Thyroid gland (tissue), 4 donors: ENCODE measurements around the gene IPO9. TPM values are rescaled to one million over a fixed set of nuclear protein-coding genes. Genes with fewer than 3 reads are reported as not detected.

Source experiments
- DNase-seq, 2 donors: peaks; one replicate each; pipeline ENCODE4 v3.0.0-alpha.2; 2019
- H3K27ac ChIP-seq, 3 donors: fragments of 200-600 bp; sonication (generic); 1 replicate in 2 of 3; 2 replicates in 1 of 3; pipeline ENCODE4 v1.5.1; 2016 to 2019; ENCODE audit warnings: mild to moderate bottlenecking in 1 of 3, moderate library complexity in 1 of 3
- H3K27me3 ChIP-seq: fragments of 200-600 bp; sonication (generic); one replicate; pipeline ENCODE4 v1.5.1; 2019
- H3K36me3 ChIP-seq, 2 donors: fragments of 200-600 bp; sonication (generic); one replicate each; pipeline ENCODE4 v1.5.1; 2016 to 2019
- H3K4me1 ChIP-seq, 2 donors: fragments of 200-600 bp; sonication (generic); one replicate each; pipeline ENCODE4 v1.5.1; 2017 to 2019
- H3K4me3 ChIP-seq, 3 donors: fragments of 200-600 bp; sonication (generic); replicated peaks in 1 of 3; 1 replicate in 2 of 3; 2 replicates in 1 of 3; pipeline ENCODE4 v1.5.1; 2016; ENCODE audit warnings: mild to moderate bottlenecking in 1 of 3
- H3K9me3 ChIP-seq: fragments of 200-600 bp; sonication (generic); one replicate; pipeline ENCODE4 v1.5.1; 2017
- CTCF ChIP-seq, 6 experiments: fragments of 200-600 bp in 3 of 6; fragments of 450-650 bp in 3 of 6; sonication (generic) in 3 of 6; IDR thresholded peaks; one replicate each; pipeline ENCODE4 v1.5.1; 2016 to 2019; ENCODE audit warnings: antibody characterized with exemption in 6 of 6, mild to moderate bottlenecking in 2 of 6, inconsistent platforms in 1 of 6, moderate library complexity in 1 of 6
- POLR2A ChIP-seq, 2 donors: fragments of 450-650 bp; IDR thresholded peaks; one replicate each; pipeline ENCODE4 v1.6.1; 2017; ENCODE audit warnings: antibody characterized with exemption in 2 of 2, mild to moderate bottlenecking in 2 of 2, moderate library complexity in 1 of 2
- WGBS, 2 donors: methylation state at CpG; one replicate each; pipeline ENCODE4 v1.1.5; 2017; 5-methylcytosine and 5-hydroxymethylcytosine counted together
- intact Hi-C: fragments of 100-400 bp; cut with DNase I; formaldehyde crosslinking; loops from one replicate; pipeline ENCODE4 v1.15.1; 2023
- total RNA-seq, 4 donors: library from RNA; depleted of rRNA; stranded (reverse); fragments of >200 nt; gene quantifications; one replicate each; pipeline ENCODE4 v1.2.3, GENCODE V29; 2016

The IPO9 gene
- total RNA-seq, 4 donors from 2014 or later, result 28.4 to 42.1 (median 36.7) TPM

DNA sequence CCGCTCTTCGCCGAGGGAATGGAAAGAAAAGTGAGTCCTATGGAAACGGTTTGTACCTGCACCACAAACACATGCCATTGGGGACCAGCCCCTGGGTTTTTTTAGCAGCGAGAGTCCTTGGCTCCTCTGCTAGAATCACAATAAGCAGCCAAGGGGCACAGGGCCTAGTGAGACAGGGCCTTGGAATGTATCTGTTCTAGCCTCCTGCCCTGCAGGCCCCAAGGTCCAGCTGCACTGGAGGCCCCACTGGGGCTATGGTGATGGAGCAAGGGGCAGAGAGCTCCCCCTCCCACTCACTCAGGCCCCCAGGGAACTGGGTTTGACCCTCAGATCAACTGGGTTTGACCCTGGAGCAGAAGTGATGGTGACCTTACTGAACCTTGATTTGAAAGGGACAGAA, 74.2 kb downstream of the IPO9 start:
- intact Hi-C loops, result no loop called here
- H3K4me3 ChIP-seq, result no peak overlapping the region
- H3K27ac ChIP-seq, result peak overlapping the region; percentile 88 to 98 (median 96)
- TF ChIP-seq CTCF (IDR thresholded peaks at IDR 0.05), result no peak
- TF ChIP-seq POLR2A (IDR thresholded peaks at IDR 0.05), result peak in 1 of 2 donors; percentile 48
- no peaks in the 10 kb centered on the region for H3K27me3 ChIP-seq
- peak; percentile 84 to 85 for DNase-seq
- peaks cover 73 to 88% of the 10 kb centered on the region in 2 donors for H3K4me1 ChIP-seq
- no peaks in the 10 kb centered on the region for H3K9me3 ChIP-seq
- 23 to 31% methylated on average over 5 of the region's 5 CpGs for WGBS, 2 donors
- no peaks in the 10 kb centered on the region for H3K36me3 ChIP-seq

GRCh38 chr1:201904579-201904978, 75.6 kb downstream of the IPO9 start:
- 24 to 28% methylated on average over 6 of the region's 6 CpGs for whole genome bisulfite sequencing, 2 donors
- Histone ChIP-seq H3K9me3 (no peaks in the 10 kb centered on the region), H3K27me3 (no peaks in the 10 kb centered on the region), H3K4me1 (peaks cover 65 to 81% of the 10 kb centered on the region in 2 donors), H3K27ac (peak overlapping the region; percentile 88 to 98 (median 96)), H3K36me3 (no peaks in the 10 kb centered on the region), H3K4me3 (no peak overlapping the region)
- TF ChIP-seq POLR2A (IDR thresholded peaks at IDR 0.05), result peak in 1 of 2 donors; percentile 91
- TF ChIP-seq CTCF (IDR thresholded peaks at IDR 0.05), result no peak
- peak; percentile 79 to 85 for DNase-seq
- intact Hi-C loops, result no loop called here

DNA sequence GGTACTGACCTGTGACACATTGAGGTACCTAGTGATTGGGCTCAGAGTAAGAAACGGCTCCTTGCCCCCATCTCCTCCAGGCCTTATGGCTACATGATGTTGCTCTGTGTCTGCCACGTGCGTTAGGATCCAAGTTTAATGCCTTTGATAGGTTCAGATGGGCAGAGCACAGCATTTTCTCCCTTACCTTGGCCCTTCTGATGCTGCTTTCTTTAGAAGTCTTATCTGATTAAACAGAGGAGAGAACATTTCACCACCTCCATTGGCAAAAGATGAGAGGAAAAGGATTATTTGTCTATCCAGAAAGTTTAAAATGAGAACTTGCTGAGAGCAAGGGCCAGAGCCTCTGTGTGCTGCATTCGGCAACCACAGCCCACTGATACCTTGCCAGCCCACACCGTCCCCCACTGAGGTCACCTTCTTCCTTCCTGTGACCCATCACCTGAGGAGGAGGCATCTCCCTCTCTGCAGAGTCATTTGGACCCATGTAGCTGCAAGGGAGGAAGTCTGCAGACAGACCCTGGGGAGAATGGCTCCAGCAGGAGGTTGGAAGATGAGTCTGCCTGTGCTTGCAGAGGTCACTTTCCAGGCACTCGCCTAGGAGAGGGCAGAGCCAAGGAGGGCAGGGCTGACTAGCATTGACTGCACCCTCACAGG, 76.4 kb downstream of the IPO9 start:
- no peak for DNase-seq
- TF ChIP-seq CTCF (IDR thresholded peaks at IDR 0.05) (no peak), POLR2A (IDR thresholded peaks at IDR 0.05) (no peak)
- Histone ChIP-seq H3K36me3 (no peaks in the 10 kb centered on the region), H3K27me3 (no peaks in the 10 kb centered on the region), H3K4me3 (no peak overlapping the region), H3K9me3 (no peaks in the 10 kb centered on the region), H3K4me1 (peaks cover 59 to 73% of the 10 kb centered on the region in 2 donors), H3K27ac (peak overlapping the region; percentile 88 to 98 (median 96))
- intact Hi-C loops, result no loop called here
- 60 to 74% methylated on average over 6 of the region's 6 CpGs for WGBS, 2 donors

GRCh38 chr1:201906336-201906735, 77.4 kb downstream of the IPO9 start:
- 85 to 96% methylated on average over 3 of the region's 3 CpGs for WGBS, 2 donors
- no peaks in the 10 kb centered on the region for H3K27me3 ChIP-seq
- no peaks in the 10 kb centered on the region for H3K9me3 ChIP-seq
- H3K36me3 ChIP-seq, result no peaks in the 10 kb centered on the region
- H3K4me3 ChIP-seq, result no peak overlapping the region
- DNase-seq, result no peak
- H3K4me1 ChIP-seq, result peaks cover 50 to 66% of the 10 kb centered on the region in 2 donors
- peak overlapping the region; percentile 88 to 98 (median 96) for H3K27ac ChIP-seq
- intact Hi-C loops, result no loop called here
- TF ChIP-seq CTCF (IDR thresholded peaks at IDR 0.05), result no peak
- no peak for TF ChIP-seq POLR2A (IDR thresholded peaks at IDR 0.05)

DNA sequence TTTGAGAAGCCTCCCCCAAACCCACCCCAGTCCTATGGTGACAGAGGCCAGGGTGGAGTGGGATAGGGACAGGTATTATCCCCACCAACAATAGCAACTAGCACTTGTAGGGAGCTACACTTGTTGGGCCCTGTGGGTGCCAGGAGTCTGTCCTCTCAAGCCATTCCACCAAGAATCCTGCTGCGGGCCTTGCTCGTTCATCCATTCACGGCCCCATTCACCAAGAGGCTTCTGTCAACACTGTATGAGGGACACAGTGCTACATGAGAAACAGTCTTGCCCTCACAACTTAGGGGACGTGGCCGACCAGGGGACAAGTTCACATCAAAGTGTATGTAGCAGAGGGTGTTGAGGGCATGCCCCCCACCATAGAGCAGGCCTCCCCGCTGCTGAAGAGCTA, 78.7 kb downstream of the IPO9 start:
- intact Hi-C loops, result no loop called here
- peak overlapping the region; percentile 88 to 98 (median 96) for H3K27ac ChIP-seq
- H3K4me1 ChIP-seq, result peaks cover 43 to 57% of the 10 kb centered on the region in 2 donors
- no peaks in the 10 kb centered on the region for H3K9me3 ChIP-seq
- 51 to 66% methylated on average over 3 to 6 of the region's 6 CpGs for WGBS, 2 donors
- peak; percentile 75 to 82 for DNase-seq
- no peak overlapping the region for H3K4me3 ChIP-seq
- TF ChIP-seq POLR2A (IDR thresholded peaks at IDR 0.05), result peak in 1 of 2 donors; percentile 52
- TF ChIP-seq CTCF (IDR thresholded peaks at IDR 0.05), result no peak
- no peaks in the 10 kb centered on the region for H3K27me3 ChIP-seq
- no peaks in the 10 kb centered on the region for H3K36me3 ChIP-seq
